Ovary (tissue), 9 donors: ENCODE results near the gene RBBP9. TPM values are rescaled to one million over a fixed set of nuclear protein-coding genes. Genes with fewer than 3 reads are reported as not detected.
"Not testable (repeated sequence)": the region's sequence is repeated elsewhere in the genome, so short reads cannot be mapped to it uniquely, and the experiment has no call there.

Experiments used
- DNase-seq, 5 donors: peaks; one replicate each; pipeline ENCODE4 v3.0.0-alpha.2; 2019 to 2020
- H3K27ac ChIP-seq, 2 donors: fragments of 200-600 bp; one replicate each; pipeline versions ENCODE4 v1.5.1 to v1.8.0; 2019 to 2022
- H3K27me3 ChIP-seq: fragments of 200-600 bp; one replicate; pipeline ENCODE4 v1.8.0; 2022
- H3K36me3 ChIP-seq: fragments of 200-600 bp; sonication (generic); one replicate; pipeline ENCODE4 v1.5.1; 2019
- H3K4me1 ChIP-seq: one replicate; pipeline ENCODE4 v1.8.1; 2013; ENCODE audit warnings: mild to moderate bottlenecking, moderate library complexity; ENCODE audit not compliant: insufficient read depth
- H3K4me3 ChIP-seq: fragments of 200-600 bp; sonication (generic); one replicate; pipeline ENCODE4 v1.5.1; 2017
- H3K9me3 ChIP-seq, 2 donors: fragments of 200-600 bp in 1 of 2; sonication (generic) in 1 of 2; one replicate each; pipeline versions ENCODE4 v1.5.1 to v1.8.1; 2013 to 2019; ENCODE audit warnings: mild to moderate bottlenecking in 1 of 2, moderate library complexity in 1 of 2
- CTCF ChIP-seq, 3 donors: fragments of 450-650 bp in 2 of 3; fragments of 200-600 bp in 1 of 3; IDR thresholded peaks; one replicate each; pipeline versions ENCODE4 v1.5.1 to v1.8.0; 2016 to 2022; ENCODE audit warnings: antibody characterized with exemption in 3 of 3, mild to moderate bottlenecking in 1 of 3
- EP300 ChIP-seq: sonication (generic); formaldehyde crosslinking; IDR thresholded peaks from one replicate; pipeline ENCODE4 v1.6.1; 2017; ENCODE audit warnings: antibody characterized with exemption
- POLR2A ChIP-seq: fragments of 450-650 bp; IDR thresholded peaks from one replicate; pipeline ENCODE4 v1.6.1; 2017; ENCODE audit warnings: antibody characterized with exemption, mild to moderate bottlenecking, moderate library complexity
- WGBS, 3 donors: extraction: QIAGEN DNeasy Blood & Tissue Kit in 1 of 3; methylation state at CpG; one replicate each; pipeline versions ENCODE4 v1.1.5 to v1.1.7; 2013 to 2017; 5-methylcytosine and 5-hydroxymethylcytosine counted together
- intact Hi-C, 4 donors: fragments of 100-400 bp; cut with DNase I; formaldehyde crosslinking; loops; one replicate each; pipeline versions ENCODE4 v1.11.0 to v1.15.1; 2022 to 2023
- polyA plus RNA-seq, 2 donors: library from polyadenylated mRNA; stranded (reverse); fragments of 200-250 nt in 1 of 2; fragments of 350-450 nt in 1 of 2; fragmentation: Illumina TruSeq in 1 of 2; extraction: RNeasy Lipid Tissue Mini Kit (QIAGEN cat#74804) in 1 of 2; gene quantifications; one replicate each; pipeline ENCODE4 v1.2.3, GENCODE V29; 2013 to 2014
- total RNA-seq, 7 donors: library from RNA; depleted of rRNA in 2 of 7; stranded (reverse); fragments of >200 nt in 2 of 7; fragmentation: NEBNext Ultra II Directional in 3 of 7; extraction: Animal tissue kit (Norgen Biotek cat#: 25700) in 3 of 7; gene quantifications; one replicate each; pipeline versions ENCODE4 v1.1.0 to v1.2.4, GENCODE V29; 2016 to 2023
- donor health status: DM: no; HTN: no; CAD: no; lungs with moderate emphysema.
- donor health status: DM: no; HTN: no; CAD: no.
- donor health status: Bipolar disorder and iron deficiency.
- donor health status: DM: yes; HTN: yes; CAD: no.
- donor health status: DM: no; HTN: no; CAD: no.
- donor health status: DM: yes; HTN: yes; CAD: no.

The RBBP9 gene
- total and polyA plus RNA-seq, 9 donors, result 6.9 to 26.0 (median 11.8) TPM

DNA sequence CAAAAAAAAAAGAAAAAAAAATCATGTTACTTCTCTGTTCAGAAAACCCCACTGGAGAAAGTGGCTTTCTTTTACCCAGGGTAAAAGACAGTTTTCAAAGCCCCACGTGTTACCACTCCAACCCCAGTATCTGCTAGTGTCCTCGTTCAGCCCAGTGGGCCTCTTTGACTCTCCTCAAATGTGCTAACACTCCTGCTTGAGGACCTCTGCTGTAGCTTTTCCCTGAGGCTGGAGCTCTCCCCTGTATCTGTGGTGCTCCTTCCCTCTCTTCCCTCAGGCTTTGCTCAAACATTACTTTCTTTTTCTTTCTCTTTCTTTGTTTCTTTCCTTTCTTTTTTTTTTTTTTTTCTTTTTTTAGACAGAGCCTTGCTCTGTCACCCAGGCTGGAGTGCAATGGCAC, 26.0 kb upstream of the RBBP9 start:
- no peak for DNase-seq
- TF ChIP-seq EP300 (no peak), CTCF (IDR thresholded peaks at IDR 0.05) (no peak), POLR2A (no peak)
- Histone ChIP-seq H3K4me1 (no peaks in the 10 kb centered on the region), H3K36me3 (no peaks in the 10 kb centered on the region), H3K27me3 (no peaks in the 10 kb centered on the region), H3K9me3 (no peaks in the 10 kb centered on the region), H3K4me3 (no peak overlapping the region), H3K27ac (no peak overlapping the region)
- WGBS, 3 donors, result 85 to 94% (median 85%) methylated on average over 2 of the region's 2 CpGs
- intact Hi-C loops, result no loop called here

- DNase-seq, H3K4me3 ChIP-seq, H3K4me1 ChIP-seq, H3K36me3 ChIP-seq, H3K27me3 ChIP-seq, intact Hi-C loops, H3K27ac ChIP-seq, H3K9me3 ChIP-seq: not testable (repeated sequence)
- WGBS, 3 donors, result 91 to 97% (median 96%) methylated on average over 9 of the region's 9 CpGs
Observed at GRCh38 chr20:18522066-18522465, 25.0 kb upstream of the RBBP9 start.

- no peaks in the 10 kb centered on the region for H3K36me3 ChIP-seq
- DNase-seq, result no peak
- H3K4me1 ChIP-seq, result no peaks in the 10 kb centered on the region
- H3K27me3 ChIP-seq, result no peaks in the 10 kb centered on the region
- H3K27ac ChIP-seq, result no peak overlapping the region
- intact Hi-C loops, result no loop called here
- TF ChIP-seq POLR2A (no peak), CTCF (IDR thresholded peaks at IDR 0.05) (no peak), EP300 (no peak)
- H3K9me3 ChIP-seq, result no peaks in the 10 kb centered on the region
- no peak overlapping the region for H3K4me3 ChIP-seq
Observed at GRCh38 chr20:18515973-18516372, 18.9 kb upstream of the RBBP9 start.

DNA sequence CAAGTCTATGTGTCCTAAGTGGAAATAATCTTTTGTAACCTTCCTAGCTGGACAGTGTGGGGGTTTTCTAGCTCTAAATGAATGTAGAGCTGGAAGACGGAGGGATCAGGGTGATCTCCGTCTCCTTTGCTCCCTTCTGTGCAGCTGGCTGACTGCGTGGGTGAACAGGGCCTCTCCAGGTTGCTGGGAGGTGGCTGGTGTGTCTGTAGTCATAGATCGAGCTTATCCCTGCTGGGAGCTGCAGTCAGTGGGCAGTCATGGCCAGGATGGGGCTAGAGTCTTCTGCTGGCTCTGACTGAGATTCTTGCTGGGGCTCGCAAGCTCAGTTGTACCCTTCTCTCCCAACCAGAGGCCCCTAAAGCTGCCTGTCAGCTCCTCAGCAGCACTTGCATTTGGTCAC, 17.1 kb upstream of the RBBP9 start:
- intact Hi-C loops, result no loop called here
- Histone ChIP-seq H3K4me1 (no peaks in the 10 kb centered on the region), H3K9me3 (no peaks in the 10 kb centered on the region), H3K36me3 (no peaks in the 10 kb centered on the region), H3K27me3 (no peaks in the 10 kb centered on the region), H3K27ac (no peak overlapping the region), H3K4me3 (no peak overlapping the region)
- DNase-seq, result no peak
- 88 to 91% (median 90%) methylated on average over 5 of the region's 5 CpGs for WGBS, 3 donors
- TF ChIP-seq CTCF (IDR thresholded peaks at IDR 0.05), result no peak

GRCh38 chr20:18513208-18513607, 16.2 kb upstream of the RBBP9 start:
- H3K9me3 ChIP-seq, result no peaks in the 10 kb centered on the region
- H3K36me3 ChIP-seq, result no peaks in the 10 kb centered on the region
- H3K4me1 ChIP-seq, result peaks cover 5% of the 10 kb centered on the region
- no peaks in the 10 kb centered on the region for H3K27me3 ChIP-seq
- no peak for TF ChIP-seq EP300
- no peak for TF ChIP-seq CTCF (IDR thresholded peaks at IDR 0.05)
- no peak for TF ChIP-seq POLR2A
- DNase-seq, result no peak
- H3K4me3 ChIP-seq, result no peak overlapping the region
- intact Hi-C loops, result no loop called here
- no peak overlapping the region for H3K27ac ChIP-seq
- 89 to 96% (median 93%) methylated on average over 7 of the region's 7 CpGs for WGBS, 3 donors
